SK-N-SH treated with all-trans-retinoic acid at 6 μM for 48 hours (cell line): ENCODE data around the gene ESPNL.

Experiments
- ATAC-seq: fragments of 200-7000 bp; cut with Tn5 transposase; 3 replicates; pipeline ENCODE4 v1.9.1; 2020; ENCODE audit warnings: mild to moderate bottlenecking, moderate library complexity
- BACH2 ChIP-seq: fragments of 250-450 bp; sonication (Bioruptor Pico); IDR thresholded peaks from 2 replicates; pipeline ENCODE4 v1.9.0; 2021; ENCODE audit warnings: mild to moderate bottlenecking, borderline replicate concordance
- CSDC2 ChIP-seq: fragments of 250-450 bp; sonication (Bioruptor Pico); IDR thresholded peaks from 2 replicates; pipeline ENCODE4 v1.5.0; 2020; ENCODE audit warnings: mild to moderate bottlenecking, moderate library complexity
- GLIS3 ChIP-seq: fragments of 250-450 bp; sonication (Bioruptor Pico); IDR thresholded peaks from 2 replicates; pipeline ENCODE4 v1.5.0; 2020; ENCODE audit warnings: mild to moderate bottlenecking, moderate library complexity
- ISL1 ChIP-seq: fragments of 250-450 bp; sonication (Bioruptor Pico); IDR thresholded peaks from 2 replicates; pipeline ENCODE4 v2.1.2; 2022; ENCODE audit warnings: mild to moderate bottlenecking, moderate library complexity
- PPARA ChIP-seq: fragments of 250-450 bp; sonication (Bioruptor Pico); IDR thresholded peaks from 2 replicates; pipeline ENCODE4 v1.5.0; 2020; ENCODE audit warnings: mild to moderate bottlenecking, borderline replicate concordance
- RARB ChIP-seq: fragments of 250-450 bp; sonication (Bioruptor Pico); IDR thresholded peaks from 2 replicates; pipeline ENCODE4 v1.8.0; 2021; ENCODE audit warnings: mild to moderate bottlenecking, moderate library complexity
- SNAI2 ChIP-seq: fragments of 250-450 bp; sonication (Bioruptor Pico); IDR thresholded peaks from 2 replicates; pipeline ENCODE4 v1.5.0; 2020; ENCODE audit warnings: mild to moderate bottlenecking, moderate library complexity
- TCF4 ChIP-seq: fragments of 250-450 bp; sonication (Bioruptor Pico); IDR thresholded peaks from 2 replicates; pipeline ENCODE4 v1.8.0; 2021; ENCODE audit warnings: mild to moderate bottlenecking, moderate library complexity, borderline replicate concordance
- TOX ChIP-seq: fragments of 250-450 bp; sonication (Bioruptor Pico); IDR thresholded peaks from 2 replicates; pipeline ENCODE4 v1.8.0; 2021; ENCODE audit warnings: mild to moderate bottlenecking, moderate library complexity, borderline replicate concordance
- ZFP3 ChIP-seq: fragments of 250-450 bp; sonication (Bioruptor Pico); IDR thresholded peaks from 2 replicates; pipeline ENCODE4 v1.5.0; 2020; ENCODE audit warnings: mild to moderate bottlenecking, moderate library complexity
- ZFP30 ChIP-seq: fragments of 450-650 bp; formaldehyde crosslinking; IDR thresholded peaks from 2 replicates; pipeline ENCODE4 v1.5.0; 2022; ENCODE audit warnings: mild to moderate bottlenecking, moderate library complexity
- ZNF565 ChIP-seq: fragments of 450-650 bp; formaldehyde crosslinking; conservative IDR thresholded peaks from 2 replicates; pipeline ENCODE4 v1.5.0; 2020; ENCODE audit warnings: low read depth, mild to moderate bottlenecking, moderate library complexity
- ZNF70 ChIP-seq: fragments of 450-650 bp; formaldehyde crosslinking; IDR thresholded peaks from 2 replicates; pipeline ENCODE4 v1.5.0; 2020; ENCODE audit warnings: mild to moderate bottlenecking, moderate library complexity
- ZNF8 ChIP-seq: fragments of 450-650 bp; formaldehyde crosslinking; IDR thresholded peaks from 2 replicates; pipeline ENCODE4 v1.5.0; 2020; ENCODE audit warnings: mild to moderate bottlenecking, moderate library complexity
- TF ChIP-seq, protein P1 (sequence below): fragments of 250-450 bp; sonication (Bioruptor Pico); IDR thresholded peaks from 2 replicates; pipeline ENCODE4 v1.5.0; 2020; ENCODE audit warnings: mild to moderate bottlenecking, moderate library complexity
- TF ChIP-seq, protein P2 (sequence below): fragments of 250-450 bp; sonication (Bioruptor Pico); IDR thresholded peaks from 2 replicates; pipeline ENCODE4 v1.8.0; 2020; ENCODE audit warnings: mild to moderate bottlenecking, moderate library complexity, borderline replicate concordance
- TF ChIP-seq, protein P3 (sequence below): fragments of 250-450 bp; sonication (Bioruptor Pico); IDR thresholded peaks from 2 replicates; pipeline ENCODE4 v1.8.0; 2021; ENCODE audit warnings: low read depth, mild to moderate bottlenecking, moderate library complexity, borderline replicate concordance
- TF ChIP-seq, protein P4 (sequence below): fragments of 250-450 bp; sonication (Bioruptor Pico); IDR thresholded peaks from 2 replicates; pipeline ENCODE4 v1.5.1; 2020; ENCODE audit warnings: low read depth, mild to moderate bottlenecking, moderate library complexity

The ESPNL gene

DNA sequence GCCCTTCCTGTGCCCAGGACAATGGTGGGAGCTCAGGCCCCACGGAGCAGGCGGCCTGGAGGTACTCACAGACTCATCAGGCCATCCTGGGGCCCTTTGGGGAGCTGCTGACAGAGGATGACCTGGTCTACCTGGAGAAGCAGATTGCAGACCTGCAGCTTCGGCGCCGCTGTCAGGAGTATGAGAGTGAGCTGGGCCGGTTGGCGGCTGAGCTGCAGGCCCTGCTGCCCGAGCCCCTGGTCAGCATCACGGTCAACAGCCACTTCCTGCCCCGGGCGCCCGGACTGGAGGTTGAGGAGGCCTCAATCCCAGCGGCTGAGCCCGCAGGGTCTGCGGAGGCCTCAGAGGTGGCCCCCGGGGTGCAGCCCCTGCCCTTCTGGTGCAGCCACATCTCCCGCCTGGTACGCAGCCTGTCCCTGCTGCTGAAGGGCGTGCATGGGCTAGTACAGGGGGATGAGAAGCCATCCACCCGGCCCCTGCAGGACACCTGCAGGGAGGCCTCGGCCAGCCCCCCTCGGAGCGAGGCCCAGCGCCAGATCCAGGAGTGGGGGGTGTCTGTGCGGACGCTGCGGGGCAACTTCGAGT lies 30.1 kb downstream of the ESPNL start (continued):
- TF ChIP-seq, protein P1, sequence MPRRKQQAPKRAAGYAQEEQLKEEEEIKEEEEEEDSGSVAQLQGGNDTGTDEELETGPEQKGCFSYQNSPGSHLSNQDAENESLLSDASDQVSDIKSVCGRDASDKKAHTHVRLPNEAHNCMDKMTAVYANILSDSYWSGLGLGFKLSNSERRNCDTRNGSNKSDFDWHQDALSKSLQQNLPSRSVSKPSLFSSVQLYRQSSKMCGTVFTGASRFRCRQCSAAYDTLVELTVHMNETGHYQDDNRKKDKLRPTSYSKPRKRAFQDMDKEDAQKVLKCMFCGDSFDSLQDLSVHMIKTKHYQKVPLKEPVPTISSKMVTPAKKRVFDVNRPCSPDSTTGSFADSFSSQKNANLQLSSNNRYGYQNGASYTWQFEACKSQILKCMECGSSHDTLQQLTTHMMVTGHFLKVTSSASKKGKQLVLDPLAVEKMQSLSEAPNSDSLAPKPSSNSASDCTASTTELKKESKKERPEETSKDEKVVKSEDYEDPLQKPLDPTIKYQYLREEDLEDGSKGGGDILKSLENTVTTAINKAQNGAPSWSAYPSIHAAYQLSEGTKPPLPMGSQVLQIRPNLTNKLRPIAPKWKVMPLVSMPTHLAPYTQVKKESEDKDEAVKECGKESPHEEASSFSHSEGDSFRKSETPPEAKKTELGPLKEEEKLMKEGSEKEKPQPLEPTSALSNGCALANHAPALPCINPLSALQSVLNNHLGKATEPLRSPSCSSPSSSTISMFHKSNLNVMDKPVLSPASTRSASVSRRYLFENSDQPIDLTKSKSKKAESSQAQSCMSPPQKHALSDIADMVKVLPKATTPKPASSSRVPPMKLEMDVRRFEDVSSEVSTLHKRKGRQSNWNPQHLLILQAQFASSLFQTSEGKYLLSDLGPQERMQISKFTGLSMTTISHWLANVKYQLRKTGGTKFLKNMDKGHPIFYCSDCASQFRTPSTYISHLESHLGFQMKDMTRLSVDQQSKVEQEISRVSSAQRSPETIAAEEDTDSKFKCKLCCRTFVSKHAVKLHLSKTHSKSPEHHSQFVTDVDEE (CRISPR knock-in tag) = no peak
- TF ChIP-seq ZNF8 (CRISPR knock-in tag) = no peak

DNA sequence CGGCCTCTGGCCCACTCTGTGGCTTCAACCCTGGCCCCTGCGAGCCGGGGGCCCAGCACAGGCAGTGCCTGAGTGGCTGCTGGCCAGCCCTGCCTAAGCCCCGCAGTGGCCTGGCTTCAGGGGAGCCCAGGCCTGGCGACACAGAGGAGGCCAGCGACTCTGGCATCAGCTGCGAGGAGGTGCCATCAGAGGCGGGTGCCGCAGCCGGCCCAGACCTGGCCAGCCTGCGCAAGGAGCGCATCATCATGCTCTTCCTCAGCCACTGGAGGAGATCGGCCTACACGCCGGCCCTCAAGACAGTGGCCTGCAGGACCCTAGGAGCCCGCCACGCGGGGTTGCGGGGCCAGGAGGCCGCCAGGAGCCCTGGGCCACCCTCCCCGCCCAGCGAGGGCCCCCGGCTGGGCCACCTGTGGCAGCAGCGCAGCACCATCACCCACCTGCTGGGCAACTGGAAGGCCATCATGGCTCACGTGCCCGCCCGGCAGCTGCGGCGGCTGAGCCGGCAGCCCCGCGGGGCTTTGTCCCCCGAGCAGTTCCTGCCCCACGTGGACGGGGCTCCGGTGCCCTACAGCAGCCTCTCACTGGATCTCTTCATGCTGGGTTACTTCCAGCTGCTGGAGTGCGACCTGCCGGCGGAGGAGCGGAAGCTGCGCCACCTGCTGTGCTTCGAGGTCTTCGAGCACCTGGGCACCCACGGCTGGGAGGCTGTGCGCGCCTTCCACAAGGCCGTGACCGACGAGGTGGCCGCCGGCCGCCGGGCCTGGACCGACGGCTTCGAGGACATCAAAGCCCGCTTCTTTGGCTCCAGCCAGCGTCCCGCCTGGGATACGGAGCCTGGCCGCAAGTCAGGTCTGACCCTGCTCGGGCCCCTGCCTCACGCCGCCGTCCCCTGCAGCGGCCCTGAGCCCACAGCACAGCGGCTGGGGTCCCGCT lies 30.8 kb downstream of the ESPNL start:
- TF ChIP-seq, protein P2, sequence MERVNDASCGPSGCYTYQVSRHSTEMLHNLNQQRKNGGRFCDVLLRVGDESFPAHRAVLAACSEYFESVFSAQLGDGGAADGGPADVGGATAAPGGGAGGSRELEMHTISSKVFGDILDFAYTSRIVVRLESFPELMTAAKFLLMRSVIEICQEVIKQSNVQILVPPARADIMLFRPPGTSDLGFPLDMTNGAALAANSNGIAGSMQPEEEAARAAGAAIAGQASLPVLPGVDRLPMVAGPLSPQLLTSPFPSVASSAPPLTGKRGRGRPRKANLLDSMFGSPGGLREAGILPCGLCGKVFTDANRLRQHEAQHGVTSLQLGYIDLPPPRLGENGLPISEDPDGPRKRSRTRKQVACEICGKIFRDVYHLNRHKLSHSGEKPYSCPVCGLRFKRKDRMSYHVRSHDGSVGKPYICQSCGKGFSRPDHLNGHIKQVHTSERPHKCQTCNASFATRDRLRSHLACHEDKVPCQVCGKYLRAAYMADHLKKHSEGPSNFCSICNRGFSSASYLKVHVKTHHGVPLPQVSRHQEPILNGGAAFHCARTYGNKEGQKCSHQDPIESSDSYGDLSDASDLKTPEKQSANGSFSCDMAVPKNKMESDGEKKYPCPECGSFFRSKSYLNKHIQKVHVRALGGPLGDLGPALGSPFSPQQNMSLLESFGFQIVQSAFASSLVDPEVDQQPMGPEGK (CRISPR knock-in tag) = no peak
- TF ChIP-seq, protein P3, sequence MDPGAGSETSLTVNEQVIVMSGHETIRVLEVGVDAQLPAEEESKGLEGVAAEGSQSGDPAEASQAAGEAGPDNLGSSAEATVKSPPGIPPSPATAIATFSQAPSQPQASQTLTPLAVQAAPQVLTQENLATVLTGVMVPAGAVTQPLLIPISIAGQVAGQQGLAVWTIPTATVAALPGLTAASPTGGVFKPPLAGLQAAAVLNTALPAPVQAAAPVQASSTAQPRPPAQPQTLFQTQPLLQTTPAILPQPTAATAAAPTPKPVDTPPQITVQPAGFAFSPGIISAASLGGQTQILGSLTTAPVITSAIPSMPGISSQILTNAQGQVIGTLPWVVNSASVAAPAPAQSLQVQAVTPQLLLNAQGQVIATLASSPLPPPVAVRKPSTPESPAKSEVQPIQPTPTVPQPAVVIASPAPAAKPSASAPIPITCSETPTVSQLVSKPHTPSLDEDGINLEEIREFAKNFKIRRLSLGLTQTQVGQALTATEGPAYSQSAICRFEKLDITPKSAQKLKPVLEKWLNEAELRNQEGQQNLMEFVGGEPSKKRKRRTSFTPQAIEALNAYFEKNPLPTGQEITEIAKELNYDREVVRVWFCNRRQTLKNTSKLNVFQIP = no peak
- TF ChIP-seq CSDC2 (CRISPR knock-in tag) (no peak), TCF4 (CRISPR knock-in tag) (no peak), ZFP30 (no peak), ZNF70 (CRISPR knock-in tag) (no peak), GLIS3 (CRISPR knock-in tag) (no peak), RARB (CRISPR knock-in tag) (no peak), ZNF565 (CRISPR knock-in tag) (no peak), BACH2 (CRISPR knock-in tag) (no peak), ZFP3 (CRISPR knock-in tag) (no peak), ISL1 (CRISPR knock-in tag) (no peak), TOX (no peak), SNAI2 (CRISPR knock-in tag) (no peak), PPARA (no peak)
- TF ChIP-seq, protein P1 (CRISPR knock-in tag) = no peak
- TF ChIP-seq, protein P4, sequence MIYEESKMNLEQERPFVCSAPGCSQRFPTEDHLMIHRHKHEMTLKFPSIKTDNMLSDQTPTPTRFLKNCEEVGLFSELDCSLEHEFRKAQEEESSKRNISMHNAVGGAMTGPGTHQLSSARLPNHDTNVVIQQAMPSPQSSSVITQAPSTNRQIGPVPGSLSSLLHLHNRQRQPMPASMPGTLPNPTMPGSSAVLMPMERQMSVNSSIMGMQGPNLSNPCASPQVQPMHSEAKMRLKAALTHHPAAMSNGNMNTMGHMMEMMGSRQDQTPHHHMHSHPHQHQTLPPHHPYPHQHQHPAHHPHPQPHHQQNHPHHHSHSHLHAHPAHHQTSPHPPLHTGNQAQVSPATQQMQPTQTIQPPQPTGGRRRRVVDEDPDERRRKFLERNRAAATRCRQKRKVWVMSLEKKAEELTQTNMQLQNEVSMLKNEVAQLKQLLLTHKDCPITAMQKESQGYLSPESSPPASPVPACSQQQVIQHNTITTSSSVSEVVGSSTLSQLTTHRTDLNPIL (CRISPR knock-in tag) = no peak
- no peak for ATAC-seq
